Cardiac septum (tissue), 1 donor: ENCODE measurements around the gene TRAPPC2. TPM values are rescaled to one million over a fixed set of nuclear protein-coding genes. Genes with fewer than 3 reads are reported as not detected.
A peak's percentile ranks its signal among the peaks of the same experiment; 100 is the strongest.

Source experiments
- DNase-seq: peaks from one replicate; pipeline ENCODE4 v3.0.0-alpha.2; 2020; ENCODE audit warnings: low spot score
- intact Hi-C: fragments of 100-400 bp; cut with DNase I; formaldehyde crosslinking; loops from one replicate; pipeline ENCODE4 v1.14.0; 2022
- long read RNA-seq: library from polyadenylated mRNA; unstranded; transcript quantifications from one replicate; pipeline ENCODE4 v2.0.0, GENCODE V29; 2021
- total RNA-seq: library from RNA; stranded (reverse); fragmentation: NEBNext Ultra II Directional; extraction: Animal tissue kit (Norgen Biotek cat#: 25700); gene quantifications from one replicate; pipeline ENCODE4 v1.2.1, GENCODE V29; 2021
- donor health status: DM: no; HTN: no; CAD: no.

TRAPPC2 gene
- total RNA-seq, result 9.9 TPM
- long read RNA-seq, transcript TRAPPC2-201 (5 exons, 2,716 nt), result major isoform, 8 of 15 reads
- long read RNA-seq, partial matches to known transcripts, result 1 of 15 reads
- long read RNA-seq, other reads (novel, unspliced or antisense), result 2 of 15 reads

DNA sequence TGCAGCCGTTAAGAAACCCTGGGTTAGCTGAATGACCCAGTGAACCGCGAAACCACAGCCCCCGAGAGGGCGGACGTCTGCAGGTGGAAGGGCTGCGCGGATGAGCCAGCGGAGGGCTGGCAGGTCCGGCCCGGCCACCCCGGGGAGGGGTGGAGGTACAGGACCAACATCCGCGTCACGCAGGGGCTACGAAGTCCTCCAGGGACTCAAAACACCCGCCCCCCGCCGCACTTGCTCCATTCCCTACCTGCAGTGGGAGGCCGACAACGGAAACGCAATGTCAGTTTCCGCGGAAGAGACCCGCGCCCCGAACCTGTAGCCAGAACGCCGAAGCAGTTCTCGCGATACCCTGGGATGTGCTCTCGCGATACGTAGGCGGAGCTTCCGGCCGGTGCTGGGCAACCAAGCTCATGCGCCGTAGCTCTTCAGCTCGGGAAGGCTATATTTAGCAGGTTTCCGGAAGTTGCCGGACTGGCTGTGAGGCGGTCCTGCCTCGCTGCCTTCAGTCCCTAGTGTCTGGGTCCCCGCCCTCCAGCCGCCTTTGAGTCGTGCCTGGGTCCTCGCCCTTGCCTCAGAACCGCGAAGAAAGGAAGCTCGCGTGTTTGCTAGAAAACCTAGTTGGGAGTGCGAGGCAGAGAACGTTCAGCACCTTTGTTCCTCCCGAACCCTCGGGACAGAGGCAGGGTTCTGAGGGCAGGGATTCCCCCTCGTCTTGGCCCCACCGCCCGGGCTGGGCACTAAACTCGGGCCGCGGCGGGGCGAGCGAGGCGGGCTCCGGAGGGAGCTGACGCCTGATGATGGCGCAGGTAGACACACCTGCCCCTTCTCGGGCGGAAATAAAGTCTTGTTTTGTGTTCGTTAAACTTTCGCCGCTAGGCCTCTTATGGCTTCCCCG, at the start of gene TRAPPC2, which contains the start of gene OFD1:
Gene TRAPPC2, minus strand, starts transcription at position 343 of the 895 bp plus-strand sequence. CDS start 14,657 bp downstream, outside the sequence.
Gene OFD1, plus strand, starts transcription at position 471 of the 895 bp plus-strand sequence. Its CDS starts 324 bp downstream, at position 795.
- intact Hi-C loops, result loop anchor here (5.0 kb wide), 1 partner anchor 67 kb away; no protein-coding TSS in a partner anchor
- DNase-seq, result peak; percentile 96

DNA sequence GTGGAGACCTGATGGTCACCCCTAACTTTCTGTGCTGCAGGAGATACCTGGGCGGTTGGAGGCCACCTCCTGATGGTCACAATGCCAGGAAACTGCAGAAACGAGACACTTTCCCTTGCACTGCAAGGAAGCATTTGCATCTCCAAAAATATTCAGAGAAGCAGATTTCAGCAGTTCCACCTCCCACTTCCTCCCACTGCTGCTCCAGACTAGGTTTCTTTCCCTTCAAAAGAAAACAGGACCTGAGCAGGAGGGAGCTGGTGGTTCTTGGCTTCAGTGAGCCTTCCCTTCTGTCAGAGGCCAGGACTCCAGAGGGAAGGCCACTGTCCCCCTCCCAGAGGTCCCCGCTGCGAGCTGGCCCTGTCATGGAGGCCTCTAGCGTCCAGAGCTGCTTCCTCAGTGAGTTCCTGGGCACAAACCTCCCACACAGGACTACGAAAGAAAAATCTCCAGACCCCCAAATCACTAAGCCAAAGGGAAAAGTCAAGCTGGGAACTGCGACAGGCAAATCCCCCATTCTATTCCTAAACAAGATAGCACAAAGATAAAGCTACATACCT, 46.5 kb upstream of the TRAPPC2 start:
- intact Hi-C loops, result no loop called here
- no peak for DNase-seq

DNA sequence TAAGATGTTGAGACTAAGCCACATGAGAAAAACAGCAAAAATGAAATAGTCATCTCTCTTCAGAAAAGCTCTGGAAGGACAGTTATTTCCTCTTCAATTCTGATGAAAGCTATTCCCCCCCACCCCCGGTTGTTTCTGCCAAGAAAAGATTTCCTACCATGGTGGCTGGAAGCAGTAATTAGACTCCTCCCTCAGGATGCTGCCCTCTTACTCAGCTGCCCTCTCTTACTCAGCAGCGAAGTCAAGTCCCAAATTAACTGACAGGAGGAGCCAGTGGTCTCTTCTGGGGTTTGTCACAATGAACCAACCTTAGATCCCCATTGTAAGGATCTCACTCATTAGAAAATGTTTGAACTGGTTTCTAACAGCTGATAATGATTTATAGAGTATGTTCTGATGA, 44.5 kb upstream of the TRAPPC2 start:
- DNase-seq, result no peak
- intact Hi-C loops, result no loop called here

GRCh38 chrX:13776387-13776786, 42.0 kb upstream of the TRAPPC2 start:
- intact Hi-C loops, result no loop called here

GRCh38 chrX:13775837-13776236, 41.4 kb upstream of the TRAPPC2 start:
- intact Hi-C loops, result no loop called here
- DNase-seq, result no peak

More at GRCh38 chrX:13776387-13776786, 42.0 kb upstream of the TRAPPC2 start:
- DNase-seq, result no peak

GRCh38 chrX:13774696-13775095, 40.3 kb upstream of the TRAPPC2 start:
- intact Hi-C loops, result no loop called here
- DNase-seq, result no peak

DNA sequence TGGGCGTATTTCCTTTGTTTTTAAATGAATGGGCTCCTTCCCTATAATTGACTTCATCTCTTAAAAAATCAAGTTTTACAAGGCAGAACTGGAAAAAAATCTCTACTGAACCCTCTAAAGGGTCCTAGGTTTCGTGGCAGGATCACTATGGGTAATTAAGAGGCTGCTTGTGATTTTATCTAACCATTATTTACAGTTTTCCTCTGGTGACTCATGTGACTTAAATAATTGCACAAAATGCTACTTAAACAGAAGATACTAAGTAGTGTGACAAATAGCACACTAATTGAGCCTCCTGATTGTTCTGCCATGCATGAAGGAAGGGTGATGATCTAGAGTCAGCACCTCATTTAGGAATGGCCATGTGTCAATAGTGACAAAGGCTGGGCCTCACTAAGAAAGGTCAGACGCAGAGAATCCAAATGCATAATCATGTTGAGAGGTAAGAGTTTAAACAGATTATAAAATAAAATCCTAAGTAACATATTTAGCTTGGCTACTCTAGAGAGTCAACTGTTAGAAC, 35.7 kb upstream of the TRAPPC2 start:
- no peak for DNase-seq
- intact Hi-C loops, result no loop called here

DNA sequence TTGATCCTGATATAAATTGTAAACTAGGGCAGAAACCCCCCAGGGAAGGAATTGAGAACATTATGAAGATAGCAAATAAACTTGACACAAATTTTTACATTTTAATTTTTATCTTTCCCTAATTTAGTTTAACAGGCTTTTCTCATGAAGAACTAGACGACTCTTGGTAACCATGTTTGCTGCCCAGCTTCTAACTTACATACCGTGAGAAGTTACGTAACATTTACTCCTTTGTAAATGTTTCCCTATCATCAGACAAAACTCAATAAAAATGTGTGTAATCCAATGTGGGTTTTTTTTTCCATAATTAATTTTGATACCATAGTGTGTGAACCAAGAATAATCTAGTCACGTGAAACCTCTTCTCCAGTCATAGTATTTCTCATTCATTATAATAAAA, 34.5 kb upstream of the TRAPPC2 start:
- intact Hi-C loops, result no loop called here
- no peak for DNase-seq

- intact Hi-C loops, result no loop called here
- no peak for DNase-seq
Measured at GRCh38 chrX:13764765-13765164, 30.3 kb upstream of the TRAPPC2 start.

GRCh38 chrX:13764281-13764680, 29.9 kb upstream of the TRAPPC2 start:
- no peak for DNase-seq
- intact Hi-C loops, result no loop called here

DNA sequence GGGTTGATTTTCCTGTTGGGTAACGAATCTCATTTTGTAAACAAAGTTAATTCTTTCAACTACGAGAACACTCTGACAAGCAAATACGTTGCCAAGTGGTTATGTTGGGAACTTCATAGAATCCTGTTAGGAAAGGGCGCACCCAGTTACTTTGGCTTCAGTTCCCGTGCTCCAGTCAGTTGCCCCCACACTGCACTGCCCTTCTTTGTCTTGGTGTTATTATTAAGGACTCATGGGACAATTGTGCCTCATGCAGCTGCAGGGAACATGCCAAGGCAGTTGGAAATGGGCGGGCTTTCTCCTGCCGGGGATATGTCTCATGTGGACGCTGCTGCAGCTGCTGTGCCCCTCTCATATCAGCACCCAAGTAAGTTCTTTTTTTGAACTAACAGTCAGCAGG, 29.1 kb upstream of the TRAPPC2 start:
- intact Hi-C loops, result no loop called here

DNA sequence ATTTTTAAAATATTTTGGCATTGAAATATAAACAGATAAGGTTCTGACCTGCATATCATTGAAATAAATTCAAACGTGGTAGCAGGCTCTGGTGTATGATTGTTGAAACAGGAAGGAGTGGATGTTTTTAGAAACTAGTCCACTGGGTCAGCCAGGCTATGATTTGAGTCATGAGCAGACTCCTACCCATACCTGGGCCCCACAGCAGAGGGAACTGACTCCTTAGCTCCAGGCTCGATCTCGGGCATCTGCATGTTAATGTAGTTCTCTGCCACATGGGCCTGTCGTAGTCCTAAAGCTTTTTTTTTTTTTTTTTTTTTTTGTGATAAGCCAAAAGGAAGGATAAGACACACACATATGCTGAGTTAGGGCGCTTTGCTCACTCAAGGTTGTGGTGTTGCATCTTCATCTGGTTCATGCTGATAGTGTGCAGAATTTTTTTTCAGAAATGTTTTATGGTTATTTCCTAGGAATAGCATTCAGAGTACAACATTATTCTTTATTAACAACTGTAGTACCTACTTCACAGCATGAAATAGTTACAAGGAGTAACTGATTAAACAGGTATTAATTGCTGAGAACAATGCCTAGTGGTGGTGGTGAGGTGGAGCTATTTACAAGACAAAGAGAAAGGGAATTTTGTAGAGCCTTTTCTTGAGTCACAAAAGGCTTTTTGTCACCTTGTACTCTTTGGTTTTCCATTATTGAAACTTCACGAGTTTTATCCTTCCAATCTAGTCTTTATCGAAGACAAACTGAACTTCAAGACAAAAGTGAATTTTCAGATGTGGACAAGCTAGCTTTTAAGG, 27.4 kb upstream of the TRAPPC2 start:
- no peak for DNase-seq
- intact Hi-C loops, result no loop called here

More for the DNA sequence above, 29.1 kb upstream of the TRAPPC2 start:
- DNase-seq, result peak; percentile 77

DNA sequence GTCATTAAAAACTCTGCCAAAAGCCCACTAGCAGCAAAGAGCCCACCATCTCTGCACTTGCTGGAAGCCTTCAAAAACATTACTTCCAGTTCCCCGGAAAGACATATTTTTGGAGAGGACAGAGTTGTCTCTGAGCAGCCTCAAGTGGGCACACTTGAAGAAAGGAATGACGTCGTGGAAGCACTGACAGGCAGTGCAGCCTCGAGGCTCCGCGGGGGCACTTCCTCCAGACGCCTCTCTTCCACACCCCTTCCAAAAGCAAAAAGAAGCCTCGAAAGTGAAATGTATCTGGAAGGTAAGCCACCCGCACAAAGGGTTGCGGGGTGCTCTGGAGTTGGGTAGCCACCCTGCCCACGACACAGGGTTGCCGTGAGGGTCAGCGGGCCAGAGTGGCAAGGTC, 26.0 kb upstream of the TRAPPC2 start:
- intact Hi-C loops, result no loop called here
- DNase-seq, result no peak

- DNase-seq, result no peak
- intact Hi-C loops, result no loop called here
Measured at GRCh38 chrX:13759152-13759718, 24.8 kb upstream of the TRAPPC2 start.

GRCh38 chrX:13756381-13756780, 22.0 kb upstream of the TRAPPC2 start:
- no peak for DNase-seq
- intact Hi-C loops, result no loop called here

- intact Hi-C loops, result no loop called here
Measured at GRCh38 chrX:13755254-13755653, 20.8 kb upstream of the TRAPPC2 start.

DNA sequence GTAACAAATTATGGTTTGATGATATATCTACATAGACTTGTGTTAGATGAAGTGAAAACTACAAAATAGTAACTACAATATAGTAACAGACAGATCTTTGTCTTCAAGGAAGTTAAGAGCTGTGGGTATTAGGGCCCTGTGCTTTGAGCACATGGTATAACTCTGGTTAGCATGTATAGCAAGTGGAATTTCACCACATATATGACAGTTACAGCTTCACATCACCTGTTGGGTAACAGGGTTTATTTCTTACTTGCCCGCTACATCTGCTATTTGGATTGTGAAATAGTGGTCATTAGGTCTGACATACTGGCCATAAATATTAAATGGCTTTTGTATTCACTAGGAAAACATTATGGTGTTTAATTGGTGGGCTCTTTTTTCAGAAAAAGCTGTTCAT, 20.3 kb upstream of the TRAPPC2 start:
- intact Hi-C loops, result no loop called here
- DNase-seq, result no peak

More at GRCh38 chrX:13755254-13755653, 20.8 kb upstream of the TRAPPC2 start:
- DNase-seq, result no peak

- intact Hi-C loops, result no loop called here
- no peak for DNase-seq
Measured at GRCh38 chrX:13752646-13753045, 18.2 kb upstream of the TRAPPC2 start.

GRCh38 chrX:13752141-13752540, 17.7 kb upstream of the TRAPPC2 start:
- no peak for DNase-seq
- intact Hi-C loops, result no loop called here
